ENCODE data around the gene SLC25A34.

SLC25A34 gene

DNA sequence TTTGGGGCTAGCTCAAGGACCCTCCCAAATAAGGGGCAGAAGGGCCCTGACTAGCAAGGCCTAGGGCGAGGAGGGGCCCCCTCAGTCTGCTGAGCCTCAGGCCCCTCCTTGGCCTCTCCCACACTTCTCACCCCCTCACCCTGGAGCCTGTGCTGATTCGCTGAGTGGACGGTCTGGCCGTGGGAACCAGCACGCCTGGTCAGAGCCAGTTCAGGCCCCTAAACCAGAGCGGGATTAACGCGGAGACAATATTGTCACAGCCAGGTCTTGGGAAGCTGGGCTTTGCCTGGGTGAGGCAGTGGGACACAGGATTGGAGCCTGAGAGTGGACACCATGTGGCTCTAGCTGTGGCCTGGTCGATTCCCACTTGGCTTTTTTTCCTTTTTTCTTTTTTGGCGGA lies 17.7 kb downstream of the SLC25A34 start:
- DNase-seq (ENCODE audit: low spot score), result no peak

DNA sequence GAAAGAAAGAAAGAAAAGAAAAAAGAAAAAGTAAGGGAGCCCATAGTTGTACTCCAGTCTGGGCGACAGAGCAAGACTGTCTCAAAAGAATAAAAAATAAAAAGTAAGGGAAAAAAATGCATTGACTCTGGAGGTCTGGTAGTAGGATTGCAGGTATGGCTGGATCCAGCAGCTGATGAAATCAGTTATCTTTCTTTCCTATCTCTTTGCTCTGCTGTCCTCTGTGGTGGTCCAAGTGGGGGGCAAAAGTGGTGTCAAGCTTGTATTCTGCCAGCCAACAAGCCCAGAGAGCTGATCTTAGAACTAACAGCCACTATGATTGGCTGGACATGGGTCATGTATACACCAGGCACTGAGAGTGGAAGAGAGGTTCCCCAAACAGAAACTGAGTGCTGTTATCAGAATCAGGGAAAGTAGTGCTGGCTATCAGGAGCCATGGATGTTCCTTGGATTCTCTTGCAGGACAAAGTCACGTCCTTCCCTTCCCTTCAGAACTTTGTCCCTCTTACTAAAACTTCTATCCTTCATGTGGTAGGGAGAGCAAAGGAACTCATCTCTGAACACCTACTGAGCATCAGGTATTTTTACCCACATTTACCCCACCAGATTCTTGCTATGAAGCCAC lies 19.1 kb downstream of the SLC25A34 start:
- DNase-seq (ENCODE audit: low spot score), result no peak

DNA sequence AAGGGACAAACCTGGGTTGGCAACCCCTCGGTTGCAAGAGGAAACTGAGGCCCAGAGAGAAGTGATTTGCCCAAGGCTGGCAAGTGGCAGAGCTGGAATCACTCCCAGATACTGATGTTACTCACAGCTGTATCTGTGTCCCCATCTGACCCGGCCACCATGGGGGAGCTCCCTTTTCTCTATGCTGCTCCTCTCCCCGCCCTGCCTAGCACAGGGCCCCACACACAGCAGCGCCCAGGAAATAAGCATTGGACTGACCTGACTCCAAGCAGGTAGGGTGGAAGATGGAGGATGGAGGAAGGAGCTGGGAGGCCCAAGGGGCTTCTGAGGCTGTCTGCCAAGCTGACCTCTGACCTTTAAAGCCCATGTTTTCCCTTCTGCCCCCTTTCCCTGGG lies 19.6 kb downstream of the SLC25A34 start:
- DNase-seq (ENCODE audit: low spot score), result no peak

DNA sequence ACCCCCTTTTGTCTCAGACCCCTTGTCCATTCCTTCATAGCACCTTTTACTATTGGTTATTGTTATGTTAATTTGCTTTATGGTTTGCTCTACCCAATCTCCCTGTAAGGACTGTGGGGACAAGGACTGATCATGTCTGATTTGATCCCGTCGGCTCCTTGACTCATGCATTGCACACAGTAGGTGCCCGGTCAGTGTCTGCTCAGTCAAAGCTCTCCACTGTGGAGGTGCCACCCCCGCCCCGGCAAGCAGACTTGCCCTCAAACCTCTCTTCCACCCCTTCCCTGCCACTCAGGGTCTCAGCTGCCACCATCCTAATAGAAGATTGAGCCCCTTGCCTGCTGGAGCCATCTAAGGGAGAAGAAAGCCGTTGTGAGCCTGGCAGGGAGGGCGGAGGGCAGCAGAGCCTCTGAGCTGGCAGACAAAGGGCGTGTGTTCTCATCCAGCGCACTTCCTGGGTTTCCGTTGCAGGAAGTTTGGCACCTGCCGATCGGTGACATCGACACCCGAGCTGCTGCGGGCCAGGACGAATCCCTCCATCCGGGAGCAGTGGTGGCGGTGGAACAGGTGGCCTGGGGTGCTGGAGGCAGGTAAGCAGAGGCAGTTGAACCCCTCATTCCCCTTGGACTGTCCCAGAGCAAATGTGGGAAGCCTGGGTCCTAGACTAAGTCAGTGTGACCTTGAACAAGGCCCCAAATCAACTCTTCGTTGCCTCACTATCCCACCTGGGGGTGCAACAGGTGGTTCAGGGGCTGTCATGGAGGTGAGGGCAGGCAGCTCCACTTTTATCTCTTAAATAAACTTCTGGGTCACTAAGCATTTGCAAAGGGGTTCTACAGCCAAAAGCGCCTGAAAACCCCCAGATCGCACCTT lies 20.3 kb downstream of the SLC25A34 start:
- DNase-seq (ENCODE audit: low spot score), result no peak

DNA sequence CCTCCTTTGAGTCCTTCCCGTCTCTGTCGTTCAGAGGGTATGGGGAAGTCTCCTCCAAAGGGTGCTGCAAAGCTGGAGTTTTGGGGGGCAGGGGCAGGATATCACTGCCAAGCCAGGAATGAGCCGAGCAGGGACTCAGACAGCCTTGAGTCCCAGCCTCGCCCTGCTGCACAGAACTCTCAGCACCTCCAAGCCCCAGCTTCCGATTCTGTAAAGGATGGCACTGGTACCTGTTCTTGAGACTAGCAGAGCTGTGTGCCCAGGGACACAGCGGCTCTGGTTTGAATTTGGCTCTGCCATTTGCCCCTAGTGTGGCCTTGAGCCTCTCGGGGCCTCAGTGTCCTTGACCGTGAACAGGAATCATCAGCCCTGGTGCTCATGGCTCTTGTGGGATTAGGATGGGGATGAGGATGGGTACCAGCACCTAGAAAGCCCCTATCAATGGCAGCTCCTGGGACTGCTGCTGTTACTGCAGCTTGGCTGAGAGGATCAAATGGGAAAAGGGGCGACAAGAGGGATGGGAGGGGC lies 21.0 kb downstream of the SLC25A34 start:
- no peak for DNase-seq (ENCODE audit: low spot score)

DNA sequence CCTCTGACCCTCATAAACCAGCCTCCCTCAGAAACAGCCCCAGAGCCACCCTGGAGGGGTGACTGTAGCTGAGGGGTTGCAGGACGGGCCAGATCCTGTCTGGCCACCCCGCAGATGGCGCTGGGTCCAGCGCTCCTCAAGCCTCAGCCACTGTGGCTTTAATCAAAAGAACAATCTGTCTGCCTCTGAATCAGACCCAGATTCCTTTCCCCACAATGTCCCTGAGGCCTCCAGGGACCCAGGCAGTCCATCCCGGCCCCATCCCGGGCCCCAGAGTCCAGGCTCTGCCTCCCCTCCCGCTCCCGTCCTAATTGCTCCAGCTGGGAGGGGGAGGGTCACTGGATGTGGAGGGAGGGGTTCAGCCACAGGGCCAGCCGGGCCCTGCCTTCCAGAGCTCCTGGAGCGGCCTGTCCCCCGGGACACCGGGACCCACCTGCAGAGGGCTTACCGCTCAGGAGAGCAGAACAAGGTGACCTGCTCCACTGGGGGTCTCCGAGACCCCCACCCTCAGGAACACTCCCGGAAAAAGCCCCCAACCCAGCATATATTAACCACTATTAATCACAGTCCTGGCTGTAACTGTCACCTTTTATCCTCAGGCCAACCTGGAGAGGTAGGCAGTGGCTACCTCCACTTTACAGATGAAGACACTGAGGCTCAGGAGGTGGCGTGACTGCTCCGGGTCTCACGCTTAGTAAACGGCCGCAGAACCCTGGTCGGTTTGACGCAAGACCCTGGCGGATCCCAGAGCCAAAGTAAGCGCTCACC lies 21.7 kb downstream of the SLC25A34 start:
- no peak for DNase-seq (ENCODE audit: low spot score)

DNA sequence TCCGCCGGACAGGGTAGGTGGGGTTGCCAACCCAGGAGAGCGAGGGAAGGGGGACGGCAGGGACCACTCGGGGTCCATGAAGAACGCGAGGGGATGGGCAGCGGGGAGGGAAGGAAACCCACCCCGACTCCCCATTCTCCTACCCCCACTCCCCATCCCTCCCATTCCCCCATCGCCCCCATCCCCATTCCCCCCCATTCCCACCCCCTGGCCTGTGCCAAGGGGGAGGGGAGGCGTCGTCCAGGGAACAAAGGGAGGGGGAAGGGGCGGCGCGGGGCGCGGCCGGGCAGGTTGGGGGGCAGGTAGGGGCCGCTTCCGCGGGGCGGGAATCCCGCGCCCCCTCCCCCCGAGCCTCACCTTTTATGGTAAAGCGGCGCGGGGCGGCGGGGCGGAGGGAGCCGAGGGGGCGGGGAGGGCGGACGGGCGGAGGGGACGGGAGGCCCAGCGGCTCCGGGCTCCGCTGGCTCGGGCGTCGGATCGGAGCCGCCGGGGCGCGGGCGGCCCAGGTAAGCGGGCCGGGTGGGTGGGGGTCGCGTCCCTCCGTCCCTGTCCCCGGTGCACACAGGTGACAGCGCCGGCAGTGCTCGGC lies 22.4 kb downstream of the SLC25A34 start, which contains the start of gene FBLIM1:
FBLIM1 (plus strand) TSS at position 453 of the 589 bp plus-strand sequence. CDS start 6,189 bp downstream, outside the sequence.
- peak; percentile 72 for DNase-seq (ENCODE audit: low spot score)

DNA sequence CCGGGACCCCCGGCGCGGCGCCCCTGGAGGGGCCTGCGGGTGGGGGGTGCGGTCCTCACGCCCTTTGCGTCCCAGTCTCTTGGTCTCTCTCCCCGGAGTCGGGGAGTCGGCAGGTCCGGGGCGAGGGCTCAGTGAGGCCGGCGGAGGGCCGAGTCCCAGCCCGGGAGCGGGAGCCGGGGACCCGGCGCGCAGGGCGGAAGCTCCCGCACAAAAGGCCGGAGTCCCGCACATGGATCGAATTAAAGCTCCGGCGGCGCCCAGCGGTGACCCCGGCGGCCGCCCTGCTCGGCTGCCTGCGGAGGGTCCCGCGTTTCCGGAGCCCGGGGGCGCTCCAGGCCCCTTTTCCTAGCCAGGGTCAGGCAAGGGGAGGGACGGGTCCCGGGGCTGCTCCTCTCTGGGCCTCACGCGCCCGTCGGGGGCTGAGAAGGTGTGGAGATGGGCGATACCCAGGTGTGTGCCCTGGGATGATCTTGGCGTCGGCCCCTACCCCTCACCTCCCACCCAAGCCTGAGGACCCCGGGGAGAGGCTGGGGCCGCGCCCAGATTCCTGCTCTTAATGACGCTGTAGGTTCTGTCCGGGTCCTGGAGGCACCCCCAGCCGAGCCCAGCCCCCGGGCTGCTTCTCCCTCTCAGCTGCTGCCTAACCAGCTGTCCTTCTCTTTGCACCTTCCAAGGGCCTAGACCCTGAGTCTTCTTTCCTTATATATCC lies 23.0 kb downstream of the SLC25A34 start:
- DNase-seq (ENCODE audit: low spot score), result peak; percentile 70

DNA sequence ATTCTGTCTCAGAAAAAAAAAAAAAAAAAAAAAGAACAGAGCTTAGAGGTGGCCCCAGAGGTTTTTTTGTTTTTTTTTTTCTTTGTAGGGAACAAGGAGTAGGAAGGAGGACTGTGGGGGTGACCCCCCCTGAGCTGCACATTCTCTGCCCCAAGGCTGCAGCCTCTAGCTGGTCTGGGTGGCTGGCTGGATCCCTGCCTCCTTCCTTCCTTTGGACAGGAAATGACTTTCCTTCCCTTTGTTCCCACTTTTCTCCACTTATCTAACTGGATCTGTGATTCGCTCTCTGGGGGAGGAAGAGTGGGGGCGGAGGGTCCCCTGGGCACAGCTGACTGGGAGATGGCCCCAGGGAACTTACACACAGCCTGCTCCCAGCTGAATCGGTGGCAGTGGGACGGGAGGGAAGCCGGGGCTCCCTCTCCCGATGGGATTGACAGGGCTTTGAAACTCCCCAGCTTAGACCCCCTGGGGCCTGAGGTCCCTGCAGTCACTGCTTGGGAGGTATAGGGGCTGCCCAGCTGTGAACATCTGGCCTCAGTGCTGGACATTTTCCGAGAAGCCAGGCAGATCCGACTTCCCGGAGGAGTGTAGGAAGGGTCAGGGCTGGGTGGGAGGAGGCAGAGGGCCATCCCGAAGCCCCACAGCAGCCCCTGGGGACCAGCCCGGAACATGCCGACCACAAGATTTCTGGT lies 24.6 kb downstream of the SLC25A34 start:
- no peak for DNase-seq (ENCODE audit: low spot score)

DNA sequence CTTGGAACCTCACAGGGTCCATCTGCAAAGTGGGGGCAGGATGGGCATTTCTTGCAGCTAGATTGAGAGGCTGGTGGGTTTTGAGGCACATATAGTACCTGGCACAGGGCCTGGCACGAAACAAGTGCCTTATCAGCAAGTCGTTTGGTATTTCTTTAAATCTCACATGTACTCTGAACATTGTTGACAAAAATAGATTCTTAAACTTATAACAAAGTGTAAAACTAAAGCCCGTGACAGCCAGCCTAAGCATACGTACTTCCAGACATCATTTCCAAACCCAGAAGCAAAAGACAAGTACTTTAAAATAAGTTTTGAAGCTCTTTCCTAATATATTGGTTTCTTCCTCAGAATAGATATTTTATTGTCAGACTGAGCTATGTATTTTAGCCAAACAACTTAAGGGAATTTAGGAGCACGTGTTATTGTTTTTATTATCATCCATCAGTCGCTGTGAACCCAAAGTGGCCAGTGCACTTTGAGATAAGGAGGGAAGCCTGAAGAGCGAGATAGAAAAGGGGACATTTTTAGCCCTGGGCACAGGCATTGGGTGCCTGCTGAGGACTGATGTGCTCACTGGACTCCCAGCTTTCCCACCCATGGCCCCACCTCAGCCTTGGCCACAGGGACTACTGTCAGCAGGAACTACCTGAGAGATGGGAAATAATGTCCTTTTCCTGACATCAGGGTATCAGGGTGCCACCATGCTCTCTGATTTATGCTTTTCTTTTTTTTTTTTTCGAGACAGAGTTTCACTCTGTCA lies 25.5 kb downstream of the SLC25A34 start:
- no peak for DNase-seq (ENCODE audit: low spot score)

DNA sequence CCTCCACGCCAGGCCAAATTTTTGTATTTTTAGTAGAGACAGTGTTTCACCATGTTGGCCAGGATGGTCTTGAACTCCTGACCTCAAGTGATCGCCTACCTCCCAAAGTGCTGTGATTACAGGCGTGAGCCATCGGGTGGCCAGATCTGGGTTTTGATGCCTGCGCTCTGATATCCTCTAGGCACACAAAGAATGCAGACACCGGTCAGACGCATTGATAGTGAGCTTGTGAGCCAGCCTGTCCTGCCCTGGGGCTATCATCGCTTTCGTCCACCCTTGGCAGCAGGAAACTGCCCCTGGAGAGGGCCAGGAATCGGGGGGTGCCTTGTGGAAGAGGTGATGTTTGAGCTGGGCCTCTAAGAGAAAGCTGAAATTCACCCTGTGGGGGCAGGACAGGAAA lies 26.5 kb downstream of the SLC25A34 start:
- no peak for DNase-seq (ENCODE audit: low spot score)

DNA sequence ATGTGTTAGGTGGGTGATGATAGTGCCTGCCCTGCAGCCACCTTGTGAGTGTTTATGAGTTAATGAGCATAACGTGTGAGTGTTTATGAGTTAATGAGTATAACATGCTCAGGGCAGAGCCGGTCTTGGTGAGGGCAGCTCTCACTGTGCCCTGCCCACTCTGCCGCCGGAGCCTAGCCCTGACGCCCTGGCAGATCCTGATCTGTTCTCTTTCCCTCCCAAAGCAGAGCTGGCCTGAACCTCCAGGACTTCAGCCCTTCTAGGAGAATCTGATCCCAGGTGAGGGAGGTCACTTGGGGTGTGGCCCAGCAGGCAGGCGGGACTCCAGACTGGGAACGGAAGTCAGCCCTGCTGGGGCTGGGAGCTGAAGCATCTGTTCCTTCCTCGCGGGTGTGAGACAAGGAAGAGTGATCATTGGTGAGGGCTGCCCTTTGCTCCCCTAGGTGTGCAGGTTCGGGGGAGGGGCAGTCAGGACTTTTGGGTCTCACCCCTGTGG lies 28.3 kb downstream of the SLC25A34 start:
- DNase-seq (ENCODE audit: low spot score), result no peak

DNA sequence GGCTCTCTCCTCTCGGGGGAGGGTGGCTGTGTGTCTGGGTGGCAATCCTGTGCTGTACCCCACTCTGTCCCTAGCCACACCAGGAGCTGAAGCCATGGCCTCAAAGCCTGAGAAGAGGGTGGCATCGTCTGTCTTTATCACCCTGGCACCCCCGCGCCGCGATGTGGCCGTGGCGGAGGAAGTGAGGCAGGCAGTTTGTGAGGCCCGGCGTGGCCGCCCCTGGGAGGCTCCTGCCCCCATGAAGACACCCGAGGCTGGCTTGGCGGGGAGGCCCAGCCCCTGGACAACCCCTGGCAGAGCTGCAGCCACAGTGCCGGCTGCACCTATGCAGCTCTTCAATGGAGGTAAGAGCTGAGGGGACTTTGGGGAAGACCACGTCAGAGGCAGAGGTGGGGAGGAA lies 28.8 kb downstream of the SLC25A34 start:
- no peak for DNase-seq (ENCODE audit: low spot score)

DNA sequence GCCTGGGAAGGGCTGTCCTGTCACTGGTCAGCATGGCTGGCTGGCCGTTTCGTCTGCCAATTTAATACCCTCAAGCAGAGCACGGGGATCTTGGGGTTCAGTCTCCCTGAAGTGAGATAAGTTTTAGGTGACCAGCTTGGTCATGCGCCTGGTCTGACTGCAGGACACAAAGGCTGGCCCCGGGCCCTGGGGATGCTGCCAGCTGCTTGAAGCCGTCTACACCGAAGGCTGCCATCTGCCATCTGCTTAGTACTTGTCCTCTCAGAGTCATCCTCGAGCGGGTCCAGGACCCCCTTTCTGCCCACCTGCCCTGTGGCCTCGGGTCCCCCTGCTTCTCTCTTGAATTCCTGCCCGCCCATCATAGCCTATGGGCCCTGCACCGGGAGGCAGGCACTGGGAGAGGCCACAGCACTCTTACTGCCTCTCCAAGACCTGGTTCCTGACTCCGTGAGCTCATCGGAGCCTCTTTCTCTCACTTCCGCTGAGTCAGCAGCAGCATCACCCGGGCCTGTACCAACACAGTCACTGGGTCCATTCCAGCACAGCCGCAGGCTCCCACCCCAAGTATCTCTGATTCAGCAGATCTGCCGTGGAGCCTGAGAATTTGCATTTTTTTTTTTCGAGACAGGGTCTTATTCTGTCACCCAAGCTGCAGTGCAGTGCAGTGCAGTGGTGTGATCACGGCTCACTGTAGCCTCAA lies 29.6 kb downstream of the SLC25A34 start:
- no peak for DNase-seq (ENCODE audit: low spot score)

DNA sequence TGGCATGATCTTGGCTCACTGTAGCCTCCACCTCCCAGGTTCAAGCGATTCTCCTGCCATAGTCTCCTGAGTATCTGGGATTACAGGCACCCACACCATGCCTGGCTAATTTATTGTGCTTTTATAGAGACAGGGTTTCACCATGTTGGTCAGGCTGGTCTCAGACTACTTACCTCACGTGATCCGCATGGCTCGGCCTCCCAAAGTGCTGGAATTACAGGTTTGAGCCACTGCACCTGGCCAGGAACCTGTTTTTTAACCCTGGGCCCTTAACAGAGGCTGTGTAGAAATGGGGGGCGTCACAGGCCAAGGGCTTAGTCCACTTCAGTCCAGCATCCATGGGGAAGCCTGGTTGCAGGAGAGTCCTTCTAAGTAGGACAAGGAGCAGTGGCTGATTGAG lies 31.9 kb downstream of the SLC25A34 start:
- no peak for DNase-seq (ENCODE audit: low spot score)

DNA sequence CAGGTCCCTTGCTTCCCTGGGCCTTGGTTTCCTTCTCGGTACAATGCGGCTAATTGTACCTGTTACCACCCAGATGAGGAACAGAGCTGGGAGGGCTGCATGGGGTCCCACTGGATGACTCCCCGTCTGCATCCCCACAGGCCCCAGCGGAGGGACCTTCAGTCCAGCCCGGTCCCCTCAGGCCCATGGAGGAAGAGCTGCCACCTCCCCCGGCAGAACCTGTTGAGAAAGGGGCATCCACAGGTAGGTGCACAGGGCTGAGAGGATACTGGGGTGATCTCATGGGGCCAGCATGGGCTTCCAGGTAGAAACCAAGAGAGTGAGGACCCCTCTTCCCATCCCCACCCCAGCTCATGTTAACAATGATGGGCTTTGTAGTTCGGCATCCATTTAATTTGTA lies 32.3 kb downstream of the SLC25A34 start:
- no peak for DNase-seq (ENCODE audit: low spot score)

DNA sequence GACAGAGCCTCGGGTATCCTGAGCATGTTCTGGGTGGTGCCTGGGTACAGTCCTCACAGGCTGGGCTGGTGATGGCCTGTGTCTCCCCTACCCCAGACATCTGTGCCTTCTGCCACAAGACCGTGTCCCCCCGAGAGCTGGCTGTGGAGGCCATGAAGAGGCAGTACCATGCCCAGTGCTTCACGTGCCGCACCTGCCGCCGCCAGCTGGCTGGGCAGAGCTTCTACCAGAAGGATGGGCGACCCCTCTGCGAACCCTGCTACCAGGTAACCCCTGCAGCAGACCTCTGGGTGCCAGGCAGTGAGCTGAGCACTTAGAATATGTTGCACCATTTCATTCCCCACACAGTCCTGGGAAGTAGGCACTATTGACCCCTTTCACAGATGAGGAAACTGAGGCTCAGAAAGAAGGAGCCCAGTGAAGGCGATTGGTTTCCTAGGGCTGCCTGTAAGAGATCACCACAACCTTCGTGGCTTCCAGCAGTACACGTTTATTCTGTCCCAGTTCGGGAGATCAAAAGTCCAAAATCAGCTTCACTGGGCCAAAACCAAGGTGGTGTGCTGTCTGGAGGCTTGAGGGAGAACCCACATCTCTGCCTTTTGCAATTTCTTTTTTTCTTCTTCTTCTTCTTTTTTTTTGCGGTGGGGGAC lies 34.4 kb downstream of the SLC25A34 start:
- DNase-seq (ENCODE audit: low spot score), result no peak

DNA sequence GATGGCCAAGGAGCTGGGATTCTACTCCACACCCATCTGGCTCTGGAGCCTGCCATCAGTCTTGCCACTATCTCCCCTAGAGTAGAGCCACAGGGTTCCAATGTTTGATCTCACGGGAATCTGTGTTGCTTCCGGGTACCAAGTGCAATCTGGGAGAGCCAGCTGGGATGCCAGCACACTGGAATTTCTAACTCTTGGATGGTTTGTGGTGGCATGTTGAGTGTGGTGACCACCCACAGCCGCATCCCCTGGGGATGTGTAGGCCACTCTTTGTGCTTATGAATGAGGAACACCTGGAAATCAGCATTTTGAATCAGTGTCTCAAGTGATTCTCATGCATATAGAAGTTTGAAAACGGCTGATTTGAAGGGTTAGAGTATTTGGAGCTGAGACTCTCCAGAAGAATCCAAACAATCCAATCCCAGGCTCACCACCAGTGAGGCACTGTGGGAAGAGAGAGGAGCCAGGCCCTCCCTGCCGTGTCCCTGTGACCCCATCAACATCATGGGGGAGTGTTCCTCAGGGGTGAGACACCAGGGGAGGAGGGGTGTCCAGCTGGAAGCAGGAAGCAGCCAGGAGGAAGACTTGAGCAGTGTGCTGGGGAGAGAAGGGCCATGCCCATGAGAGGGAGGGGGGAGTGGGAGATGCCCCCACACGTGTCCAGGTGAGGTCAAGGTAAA lies 35.9 kb downstream of the SLC25A34 start:
- DNase-seq (ENCODE audit: low spot score), result no peak

All from D341Med (cell line).